ENCODE data around the gene DMBT1.

Gene DMBT1

GRCh38 chr10:122646511-122647382 is 86.2 kb downstream of the DMBT1 start:
- DNase-seq (ENCODE audit: low read depth in 3 of 3), result no peak

- no peak for DNase-seq (ENCODE audit: low read depth in 3 of 3)
Measured at GRCh38 chr10:122647383-122647968, 86.9 kb downstream of the DMBT1 start.

- no peak for DNase-seq (ENCODE audit: low read depth in 3 of 3)
Measured at GRCh38 chr10:122648599-122649428, 88.3 kb downstream of the DMBT1 start.

- no peak for DNase-seq (ENCODE audit: low read depth in 3 of 3)
Measured at GRCh38 chr10:122649903-122650302, 89.3 kb downstream of the DMBT1 start.

- DNase-seq (ENCODE audit: low read depth in 3 of 3), result no peak
Measured at GRCh38 chr10:122650331-122650730, 89.8 kb downstream of the DMBT1 start.

- DNase-seq (ENCODE audit: low read depth in 3 of 3), result no peak
Measured at GRCh38 chr10:122655524-122656307, 95.2 kb downstream of the DMBT1 start.

- DNase-seq (ENCODE audit: low read depth in 3 of 3), result no peak
Measured at GRCh38 chr10:122656308-122656705, 95.8 kb downstream of the DMBT1 start.

GRCh38 chr10:122656741-122657140 is 96.2 kb downstream of the DMBT1 start:
- DNase-seq (ENCODE audit: low read depth in 3 of 3), result no peak

GRCh38 chr10:122657255-122657654 is 96.7 kb downstream of the DMBT1 start:
- no peak for DNase-seq (ENCODE audit: low read depth in 3 of 3)

GRCh38 chr10:122657729-122658128 is 97.2 kb downstream of the DMBT1 start:
- no peak for DNase-seq (ENCODE audit: low read depth in 3 of 3)

GRCh38 chr10:122658356-122659049 is 97.9 kb downstream of the DMBT1 start:
- DNase-seq (ENCODE audit: low read depth in 3 of 3), result no peak

GRCh38 chr10:122659126-122659525 is 98.6 kb downstream of the DMBT1 start:
- no peak for DNase-seq (ENCODE audit: low read depth in 3 of 3)

GRCh38 chr10:122659651-122660050 is 99.1 kb downstream of the DMBT1 start:
- no peak for DNase-seq (ENCODE audit: low read depth in 3 of 3)

- no peak for DNase-seq (ENCODE audit: low read depth in 3 of 3)
Measured at GRCh38 chr10:122660696-122661095, 100.1 kb downstream of the DMBT1 start.

- no peak for DNase-seq (ENCODE audit: low read depth in 3 of 3)
Measured at GRCh38 chr10:122662231-122662630, 101.7 kb downstream of the DMBT1 start.

- no peak for DNase-seq (ENCODE audit: low read depth in 3 of 3)
Measured at GRCh38 chr10:122663516-122664130, 103.1 kb downstream of the DMBT1 start.

- DNase-seq (ENCODE audit: low read depth in 3 of 3), result no peak
Measured at GRCh38 chr10:122664501-122664900, 103.9 kb downstream of the DMBT1 start.

GRCh38 chr10:122665329-122665860 is 104.8 kb downstream of the DMBT1 start:
- no peak for DNase-seq (ENCODE audit: low read depth in 3 of 3)

GRCh38 chr10:122665946-122666345 is 105.4 kb downstream of the DMBT1 start:
- DNase-seq (ENCODE audit: low read depth in 3 of 3), result no peak

- no peak for DNase-seq (ENCODE audit: low read depth in 3 of 3)
Measured at GRCh38 chr10:122669045-122669444, 108.5 kb downstream of the DMBT1 start.

Data from stimulated activated CD4-positive, alpha-beta T cell treated with anti-CD3 and anti-CD28 coated beads, TNF-alpha, amount 100 ng/mL, for 4 hours (primary cell).